Activated CD8-positive, alpha-beta T cell treated with anti-CD3 and anti-CD28 coated beads, Interleukin-2, amount 10 ng/mL, durations not matched to agents 7 days and 5 days (primary cell): ENCODE data around the gene RRP15. TPM values are rescaled to one million over a fixed set of nuclear protein-coding genes. Genes with fewer than 3 reads are reported as not detected.

Source experiments
- ATAC-seq: fragments of 150-1000 bp; cut with Tn5 transposase; one replicate; pipeline ENCODE4 v1.10.0; 2021; ENCODE audit warnings: moderate library complexity
- CTCF ChIA-PET: fragments of 350-600 bp; sonication (Branson Sonifier 250); formaldehyde crosslinking; loops from one replicate; lab custom pipeline; 2021; ENCODE audit warnings: antibody characterized with exemption; lab: Charles Lee
- POLR2A ChIA-PET: fragments of 350-600 bp; sonication (Branson Sonifier 250); formaldehyde crosslinking; loops from one replicate; lab custom pipeline; 2021; ENCODE audit warnings: antibody characterized with exemption; lab: Charles Lee
- DNase-seq: peaks from one replicate; pipeline ENCODE4 v3.0.0-alpha.2; 2020
- H3K27ac Mint-ChIP-seq: one replicate; pipeline ENCODE4 v1.8.0; 2021; ENCODE audit warnings: mild to moderate bottlenecking, mixed read lengths
- H3K27me3 Mint-ChIP-seq: one replicate; pipeline ENCODE4 v1.8.0; 2021; ENCODE audit warnings: low read depth, mixed read lengths
- H3K36me3 Mint-ChIP-seq: one replicate; pipeline ENCODE4 v1.8.0; 2021; ENCODE audit warnings: low read depth, mixed read lengths
- H3K4me1 Mint-ChIP-seq: one replicate; pipeline ENCODE4 v1.8.0; 2021; ENCODE audit warnings: low read depth, mixed read lengths
- H3K4me3 Mint-ChIP-seq: one replicate; pipeline ENCODE4 v1.8.0; 2021; ENCODE audit warnings: mild to moderate bottlenecking, mixed read lengths
- H3K9me3 Mint-ChIP-seq: one replicate; pipeline ENCODE4 v1.8.0; 2022; ENCODE audit warnings: mixed read lengths; ENCODE audit not compliant: insufficient read depth
- total RNA-seq, 2 experiments: library from RNA; stranded (reverse); gene quantifications; one replicate each; pipeline ENCODE4 v1.2.3, GENCODE V29; 2021

RRP15 gene
- total RNA-seq, 2 experiments from 2014 or later: 13.4 to 15.7 TPM

DNA sequence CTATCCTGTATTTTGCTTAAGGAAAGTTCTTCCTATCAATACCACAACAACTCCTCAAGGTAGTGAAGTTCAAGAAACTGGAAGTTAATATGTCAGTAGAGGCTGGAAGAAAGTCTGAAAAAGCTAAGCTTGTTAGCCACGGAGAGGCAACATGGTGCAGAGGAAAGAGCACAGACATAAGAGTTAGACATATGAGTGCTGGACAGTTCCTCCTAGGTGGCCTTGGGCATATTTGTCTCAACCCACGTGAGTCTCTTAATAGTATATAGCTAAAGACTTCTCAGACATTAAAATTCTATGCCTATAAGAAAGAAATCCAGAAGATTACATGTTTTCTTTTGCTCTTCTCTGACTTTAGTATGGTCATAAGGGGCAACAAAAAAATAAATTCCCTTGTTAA is 22.8 kb upstream of the RRP15 start:
- Mint-ChIP-seq H3K27me3 (peaks cover 2% of the 10 kb centered on the region), H3K27ac (no peak overlapping the region), H3K4me1 (no peaks in the 10 kb centered on the region), H3K9me3 (no peaks in the 10 kb centered on the region), H3K36me3 (no peaks in the 10 kb centered on the region), H3K4me3 (no peak overlapping the region)
- ATAC-seq: no peak
- ChIA-PET CTCF (no interaction called here), POLR2A (no interaction called here)
- no peak for DNase-seq

DNA sequence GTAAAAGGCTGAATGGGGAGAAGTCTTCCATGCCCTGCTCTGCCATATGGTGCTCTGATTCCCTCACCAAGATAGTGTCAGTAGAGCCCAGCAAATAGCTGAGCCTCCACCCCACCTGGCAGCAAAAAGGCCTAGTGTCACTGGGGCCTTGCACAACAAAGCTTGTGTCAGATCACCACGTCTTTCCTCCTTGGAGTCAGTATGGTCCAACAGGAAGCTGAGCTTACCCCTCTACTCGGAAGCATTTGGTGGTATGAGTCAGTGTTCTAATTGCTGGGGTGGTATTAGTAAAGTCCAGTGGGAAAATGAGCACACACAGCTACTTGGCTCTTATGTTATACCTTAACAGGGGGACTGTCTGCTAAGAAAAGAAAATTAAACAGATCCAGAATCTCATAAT is 18.7 kb upstream of the RRP15 start:
- H3K9me3 Mint-ChIP-seq: no peaks in the 10 kb centered on the region
- no peak for ATAC-seq
- POLR2A ChIA-PET: no interaction called here

DNA sequence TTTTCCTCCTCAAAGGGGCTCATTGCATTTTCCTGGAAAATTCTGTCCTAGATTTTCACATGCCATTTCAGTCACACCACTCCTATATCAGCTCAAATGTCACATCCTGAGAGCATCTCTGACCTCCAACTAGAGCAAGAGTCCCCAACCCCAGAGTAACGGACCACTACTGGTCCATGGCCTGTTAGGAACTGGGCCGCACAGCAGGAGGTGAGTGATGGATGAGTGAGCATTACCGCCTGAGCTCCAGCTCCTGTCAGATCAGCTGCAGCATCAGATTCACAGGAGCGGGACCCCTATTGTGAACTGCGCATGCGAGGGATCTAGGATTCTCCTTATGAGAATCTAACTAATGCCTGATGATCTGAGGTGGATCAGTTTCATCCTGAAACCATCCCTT is 12.7 kb upstream of the RRP15 start:
- CTCF ChIA-PET: no interaction called here
- Mint-ChIP-seq H3K27ac (no peak overlapping the region), H3K4me3 (no peak overlapping the region)

More for the DNA sequence above, 18.7 kb upstream of the RRP15 start:
- H3K27me3 Mint-ChIP-seq: no peaks in the 10 kb centered on the region
- no peak for DNase-seq
- no peaks in the 10 kb centered on the region for H3K4me1 Mint-ChIP-seq
- no peak overlapping the region for H3K4me3 Mint-ChIP-seq
- H3K27ac Mint-ChIP-seq: no peak overlapping the region
- no peaks in the 10 kb centered on the region for H3K36me3 Mint-ChIP-seq
- CTCF ChIA-PET: no interaction called here

DNA sequence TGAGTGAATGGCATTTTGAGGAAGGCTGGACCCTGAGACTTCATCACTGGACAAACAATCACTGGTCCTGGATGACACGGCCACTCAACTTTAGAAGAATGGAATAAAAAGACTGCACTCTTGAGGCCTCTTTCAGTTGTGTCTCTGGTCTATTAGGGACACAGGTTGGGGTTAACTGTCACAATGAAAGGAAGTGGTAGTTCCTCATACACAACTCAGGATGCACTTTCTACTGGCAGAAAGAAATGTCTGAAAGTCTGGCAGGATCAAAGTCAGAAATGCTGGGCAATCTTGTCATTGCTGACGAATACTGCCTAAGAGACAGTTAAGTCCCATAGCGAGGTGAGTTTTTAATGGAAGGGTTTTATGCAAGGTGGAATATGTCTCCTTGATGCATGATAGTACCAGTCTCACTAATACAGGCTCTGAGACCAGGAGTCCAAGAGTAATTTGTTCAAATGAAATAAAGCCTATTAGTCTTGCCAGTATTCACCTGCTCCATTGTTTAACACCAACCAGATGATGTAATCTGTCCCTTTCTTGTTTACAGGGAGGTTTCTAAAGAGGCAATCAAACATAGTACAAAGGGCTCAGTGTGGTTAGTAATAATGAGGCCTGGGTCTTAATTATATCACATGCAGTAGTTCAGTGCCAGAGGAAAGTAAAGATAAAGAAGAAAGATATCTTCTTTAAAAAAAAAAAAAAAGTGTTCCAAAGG is 11.2 kb upstream of the RRP15 start:
- no peak overlapping the region for H3K4me3 Mint-ChIP-seq
- CTCF ChIA-PET: no interaction called here
- ATAC-seq (no peak), DNase-seq (no peak)
- peaks cover 11% of the 10 kb centered on the region for H3K27me3 Mint-ChIP-seq
- H3K36me3 Mint-ChIP-seq: no peaks in the 10 kb centered on the region
- H3K4me1 Mint-ChIP-seq: no peaks in the 10 kb centered on the region
- POLR2A ChIA-PET: no interaction called here
- no peak overlapping the region for H3K27ac Mint-ChIP-seq
- no peaks in the 10 kb centered on the region for H3K9me3 Mint-ChIP-seq

More for the DNA sequence above, 12.7 kb upstream of the RRP15 start:
- Mint-ChIP-seq H3K9me3 (no peaks in the 10 kb centered on the region), H3K36me3 (no peaks in the 10 kb centered on the region), H3K27me3 (peaks cover 9% of the 10 kb centered on the region), H3K4me1 (no peaks in the 10 kb centered on the region)
- POLR2A ChIA-PET: no interaction called here
- no peak for ATAC-seq
- no peak for DNase-seq

DNA sequence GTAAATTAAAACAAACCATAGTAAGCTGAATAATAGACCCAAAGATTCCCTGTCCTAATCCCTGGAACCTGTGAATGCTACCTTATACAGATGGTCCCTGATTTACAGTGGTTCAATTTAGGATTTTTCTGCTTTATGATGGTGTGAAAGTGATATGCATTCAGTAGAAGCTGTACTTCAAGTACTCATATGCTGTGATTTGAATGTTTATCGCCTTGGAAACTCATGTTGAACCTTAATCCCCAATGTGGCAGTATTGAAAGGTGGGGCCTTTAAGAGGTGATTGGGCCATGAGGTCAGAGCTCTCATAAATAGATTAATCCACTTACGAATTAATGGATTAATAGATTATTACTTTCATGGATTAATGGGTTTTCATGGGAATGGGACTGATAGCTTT is 10.6 kb upstream of the RRP15 start:
- no peaks in the 10 kb centered on the region for H3K36me3 Mint-ChIP-seq
- ChIA-PET POLR2A (no interaction called here), CTCF (no interaction called here)
- no peak overlapping the region for H3K4me3 Mint-ChIP-seq
- H3K27me3 Mint-ChIP-seq: peaks cover 11% of the 10 kb centered on the region
- H3K27ac Mint-ChIP-seq: no peak overlapping the region
- ATAC-seq (no peak), DNase-seq (no peak)
- H3K4me1 Mint-ChIP-seq: no peaks in the 10 kb centered on the region
- H3K9me3 Mint-ChIP-seq: no peaks in the 10 kb centered on the region

DNA sequence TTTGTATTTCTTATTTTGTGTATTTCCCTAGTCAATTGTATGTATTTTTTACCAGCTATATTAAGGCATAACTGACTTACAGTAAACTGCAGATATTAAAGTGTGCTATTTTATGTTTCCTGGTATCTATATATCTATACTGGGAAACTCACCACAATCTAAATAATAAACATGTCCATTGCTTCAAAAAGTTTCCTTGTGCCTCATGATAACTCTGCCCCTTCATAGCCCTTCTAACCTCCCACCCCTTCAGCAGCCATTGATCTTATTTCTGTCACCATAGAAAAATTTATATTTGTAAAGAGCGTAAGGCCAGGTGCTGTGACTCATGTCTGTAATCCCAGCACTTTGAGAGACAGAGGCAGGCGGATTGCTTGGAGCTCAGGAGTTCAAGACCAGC is 9.3 kb upstream of the RRP15 start:
- H3K27ac Mint-ChIP-seq: no peak overlapping the region
- DNase-seq: no peak
- POLR2A ChIA-PET: no interaction called here
- H3K9me3 Mint-ChIP-seq: no peaks in the 10 kb centered on the region
- CTCF ChIA-PET: no interaction called here
- H3K4me3 Mint-ChIP-seq: no peak overlapping the region
- H3K36me3 Mint-ChIP-seq: no peaks in the 10 kb centered on the region
- H3K4me1 Mint-ChIP-seq: no peaks in the 10 kb centered on the region
- no peak for ATAC-seq
- peaks cover 13% of the 10 kb centered on the region for H3K27me3 Mint-ChIP-seq

DNA sequence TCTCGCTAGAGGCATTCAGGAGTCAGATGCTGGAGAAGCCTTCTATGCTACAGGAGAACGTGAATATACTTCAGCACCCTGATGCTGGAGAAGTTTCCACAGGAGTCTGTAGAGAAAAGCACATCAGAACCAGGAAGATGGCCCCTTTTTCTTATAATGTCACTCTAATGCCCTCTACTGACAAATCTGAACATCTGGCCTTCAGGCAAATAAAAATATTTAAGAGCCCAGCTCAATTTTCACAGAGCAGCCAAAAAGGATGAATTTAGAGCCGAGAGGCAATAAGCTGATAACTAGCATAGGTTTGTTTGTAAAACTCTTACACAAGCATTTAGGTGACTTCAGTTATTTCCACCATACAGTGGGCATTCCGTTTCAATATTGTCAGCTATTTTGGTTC is 3.8 kb upstream of the RRP15 start:
- POLR2A ChIA-PET: no interaction called here
- CTCF ChIA-PET: interaction anchor here (1.3 to 1.9 kb wide), 2 partner anchors 19 to 23 kb away, joined by 3 to 4 read pairs; no protein-coding TSS in a partner anchor
- no peak overlapping the region for H3K4me3 Mint-ChIP-seq
- peaks cover 3% of the 10 kb centered on the region for H3K36me3 Mint-ChIP-seq
- DNase-seq (no peak), ATAC-seq (no peak)
- H3K4me1 Mint-ChIP-seq: peaks cover 11% of the 10 kb centered on the region
- H3K27ac Mint-ChIP-seq: no peak overlapping the region
- H3K27me3 Mint-ChIP-seq: peaks cover 15% of the 10 kb centered on the region
- no peaks in the 10 kb centered on the region for H3K9me3 Mint-ChIP-seq

DNA sequence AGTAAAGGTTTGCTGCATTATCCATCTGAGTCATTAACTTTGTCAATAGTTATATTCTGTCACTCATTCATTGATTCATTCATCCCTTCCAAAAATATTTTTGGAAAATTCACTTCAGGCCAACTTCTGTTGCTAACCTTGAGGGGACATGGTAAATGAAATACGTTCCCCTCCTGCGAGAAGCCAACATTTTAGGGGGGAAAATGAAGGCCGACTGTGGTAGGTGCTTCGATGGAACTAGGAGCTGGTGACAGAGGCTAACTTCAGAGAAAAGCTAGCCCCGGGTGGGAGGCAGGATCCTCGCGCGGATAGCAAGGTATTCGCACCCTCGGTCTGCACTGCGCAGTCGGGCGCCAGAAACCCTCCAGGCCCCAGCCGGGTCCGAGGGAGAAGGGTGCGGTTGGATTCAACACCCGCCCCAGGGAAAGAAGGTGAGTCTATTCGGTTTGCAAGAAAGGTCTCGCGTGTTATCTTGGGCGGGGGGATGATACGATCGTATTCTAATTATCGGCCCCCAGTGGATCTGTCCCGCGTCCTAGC is 646 bp upstream of the RRP15 start:
- ATAC-seq (no peak), DNase-seq (no peak)
- POLR2A ChIA-PET: interaction anchor here (0.7 to 2.1 kb wide), 5 partner anchors 8 to 654 kb away, joined by 3 to 9 read pairs (median 3); partner anchors contain the start of genes GPATCH2 and SPATA17
- peak overlapping the region; percentile 90 for H3K27ac Mint-ChIP-seq
- H3K4me3 Mint-ChIP-seq: peak overlapping the region; percentile 93
- H3K27me3 Mint-ChIP-seq: peaks cover 9% of the 10 kb centered on the region
- H3K36me3 Mint-ChIP-seq: peaks cover 4% of the 10 kb centered on the region
- H3K9me3 Mint-ChIP-seq: no peaks in the 10 kb centered on the region
- CTCF ChIA-PET: interaction anchor here (0.7 to 2.0 kb wide), 3 partner anchors 15 to 54 kb away, joined by 3 to 8 read pairs (median 4); no protein-coding TSS in a partner anchor
- H3K4me1 Mint-ChIP-seq: peaks cover 19% of the 10 kb centered on the region

DNA sequence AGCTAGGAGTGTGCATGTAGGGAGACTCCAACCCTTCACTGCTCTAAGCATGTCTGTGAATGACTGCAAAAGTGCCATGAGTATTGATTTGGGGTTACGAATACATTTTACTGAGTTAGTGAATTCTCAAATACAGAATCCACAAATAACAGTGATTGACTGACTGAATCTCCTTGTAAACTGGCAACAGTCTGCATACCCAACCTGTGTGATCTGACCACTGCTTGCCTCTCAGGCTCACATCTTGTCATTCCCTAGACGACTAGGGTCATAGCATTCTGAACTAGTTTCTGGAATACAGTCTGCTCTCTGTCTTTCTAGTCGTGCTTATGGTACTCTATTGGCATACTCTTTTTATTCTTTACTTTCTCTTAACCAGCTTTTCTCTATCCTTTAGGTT is 7.4 kb downstream of the RRP15 start:
- H3K36me3 Mint-ChIP-seq: peaks cover 7% of the 10 kb centered on the region
- POLR2A ChIA-PET: no interaction called here
- H3K4me3 Mint-ChIP-seq: no peak overlapping the region
- no peaks in the 10 kb centered on the region for H3K9me3 Mint-ChIP-seq
- no peak overlapping the region for H3K27ac Mint-ChIP-seq
- CTCF ChIA-PET: no interaction called here
- no peak for DNase-seq
- no peak for ATAC-seq
- H3K4me1 Mint-ChIP-seq: peaks cover 3% of the 10 kb centered on the region
- no peaks in the 10 kb centered on the region for H3K27me3 Mint-ChIP-seq

DNA sequence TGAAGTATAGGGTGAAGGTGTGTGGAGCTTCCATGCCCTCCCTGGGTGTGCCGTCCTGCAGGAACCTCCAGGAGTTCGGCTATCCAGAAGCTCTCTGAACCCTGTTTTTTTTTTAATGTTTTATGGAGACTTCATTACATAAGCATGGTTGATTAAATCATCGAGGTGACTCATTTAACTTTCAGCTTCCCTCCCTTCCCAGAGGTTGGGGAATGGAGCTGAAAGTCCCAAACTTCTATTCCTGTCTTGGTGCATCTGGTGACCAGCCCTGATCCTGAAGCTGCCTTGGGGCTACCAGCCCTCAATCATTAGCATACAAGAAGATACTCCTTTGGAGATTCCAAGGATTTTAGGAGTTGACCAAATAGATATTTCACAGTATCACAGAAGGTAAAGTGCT is 9.5 kb downstream of the RRP15 start:
- no peaks in the 10 kb centered on the region for H3K4me1 Mint-ChIP-seq

DNA sequence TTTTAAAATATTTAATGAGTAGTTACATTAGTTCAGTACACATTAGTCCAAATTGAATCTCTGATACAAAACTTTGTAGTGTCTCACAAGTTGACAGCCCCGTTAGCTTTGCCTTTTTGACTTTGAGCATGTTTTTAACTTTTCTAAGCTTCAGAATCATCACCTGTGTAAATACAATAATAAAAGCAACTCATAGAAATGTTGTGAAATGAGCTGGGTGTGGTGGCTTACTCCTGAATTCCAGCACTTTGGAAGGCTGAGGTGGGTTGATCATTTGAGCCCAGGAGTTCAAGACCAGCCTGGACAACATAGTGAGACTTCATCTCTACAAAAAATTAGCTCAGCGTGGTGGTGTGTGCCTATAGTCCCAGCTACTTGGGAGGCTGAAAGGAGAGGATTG is 11.1 kb downstream of the RRP15 start:
- DNase-seq (no peak), ATAC-seq (no peak)
- POLR2A ChIA-PET: no interaction called here
- no peak overlapping the region for H3K4me3 Mint-ChIP-seq
- no peaks in the 10 kb centered on the region for H3K4me1 Mint-ChIP-seq
- no peak overlapping the region for H3K27ac Mint-ChIP-seq
- no peaks in the 10 kb centered on the region for H3K9me3 Mint-ChIP-seq
- H3K36me3 Mint-ChIP-seq: peaks cover 5% of the 10 kb centered on the region
- H3K27me3 Mint-ChIP-seq: no peaks in the 10 kb centered on the region
- CTCF ChIA-PET: interaction anchor here (1.2 kb wide), 1 partner anchor 34 kb away, joined by 3 read pairs; no protein-coding TSS in a partner anchor

More for the DNA sequence above, 9.5 kb downstream of the RRP15 start:
- no peak overlapping the region for H3K27ac Mint-ChIP-seq
- POLR2A ChIA-PET: no interaction called here
- H3K27me3 Mint-ChIP-seq: no peaks in the 10 kb centered on the region
- ATAC-seq (no peak), DNase-seq (no peak)
- no peaks in the 10 kb centered on the region for H3K9me3 Mint-ChIP-seq
- H3K36me3 Mint-ChIP-seq: peaks cover 5% of the 10 kb centered on the region
- CTCF ChIA-PET: interaction anchor here (0.5 to 0.8 kb wide), 2 partner anchors 35 to 44 kb away, joined by 3 to 4 read pairs; no protein-coding TSS in a partner anchor
- H3K4me3 Mint-ChIP-seq: no peak overlapping the region

DNA sequence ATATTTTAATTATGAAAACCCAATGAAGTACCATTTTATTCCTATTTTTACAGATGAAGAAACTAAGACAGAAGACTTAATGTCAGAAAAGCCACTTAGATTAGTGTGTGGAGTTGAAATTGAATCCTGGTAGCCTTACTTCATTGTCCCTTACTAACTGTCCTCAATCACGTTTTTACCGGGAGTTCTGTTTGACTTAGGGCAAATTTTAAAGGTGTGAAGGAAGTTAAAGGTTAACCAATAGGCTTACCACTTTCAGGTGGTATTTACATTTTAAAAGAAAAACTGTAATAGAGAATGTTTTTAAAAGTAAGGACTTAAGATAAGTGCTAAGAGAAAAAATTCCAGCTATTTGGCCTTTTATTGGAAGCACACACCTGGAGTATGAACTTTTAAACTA is 12.4 kb downstream of the RRP15 start:
- ChIA-PET CTCF (no interaction called here), POLR2A (interaction anchor here (0.9 kb wide), 1 partner anchor 13 kb away, joined by 4 read pairs; the partner anchor contains the start of gene RRP15)
- no peaks in the 10 kb centered on the region for H3K4me1 Mint-ChIP-seq
- ATAC-seq (no peak), DNase-seq (no peak)
- no peak overlapping the region for H3K27ac Mint-ChIP-seq
- H3K9me3 Mint-ChIP-seq: no peaks in the 10 kb centered on the region
- peaks cover 5% of the 10 kb centered on the region for H3K36me3 Mint-ChIP-seq
- no peak overlapping the region for H3K4me3 Mint-ChIP-seq
- H3K27me3 Mint-ChIP-seq: no peaks in the 10 kb centered on the region
